CD4-positive, alpha-beta T cell treated with Interleukin-2 at 100 ng/mL for 4 hours (primary cell): ENCODE results near the gene MFSD8.
"Not testable (repeated sequence)": the region's sequence is repeated elsewhere in the genome, so short reads cannot be mapped to it uniquely, and the experiment has no call there.

Experiments used
- DNase-seq: peaks from one replicate; pipeline ENCODE4 v3.0.0-alpha.2; 2020; ENCODE audit warnings: low spot score

The MFSD8 gene

GRCh38 chr4:127965062-127965802 is at the start of gene MFSD8, which contains the start of gene ABHD18:
MFSD8 (minus strand) TSS chr4:127965173; CDS start chr4:127965133, 40 bp downstream.
ABHD18 (plus strand) TSS chr4:127965406; CDS start chr4:127982956, 17,550 bp downstream.
- DNase-seq = peak; percentile 99

GRCh38 chr4:128009428-128009827 is 44.5 kb upstream of the MFSD8 start:
- no peak for DNase-seq

DNA sequence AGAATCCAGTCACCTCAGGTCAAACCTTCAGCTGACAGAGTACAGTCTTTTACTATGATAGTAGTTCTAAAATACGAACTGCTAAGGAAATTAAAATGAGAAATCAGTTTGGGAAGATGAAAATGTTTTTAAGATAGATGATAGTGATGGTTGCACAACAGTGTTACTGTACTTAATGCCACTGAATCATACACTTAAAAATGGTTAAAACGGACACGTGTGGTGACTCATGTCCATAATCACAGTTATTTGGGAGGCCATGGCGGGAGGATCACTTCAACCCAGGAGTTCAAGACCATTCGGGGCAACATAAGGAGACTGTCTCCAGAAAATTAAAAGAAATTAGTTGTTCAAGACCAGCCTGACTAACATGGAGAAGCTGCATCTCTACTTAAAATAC is 41.6 kb upstream of the MFSD8 start:
- no peak for DNase-seq

DNA sequence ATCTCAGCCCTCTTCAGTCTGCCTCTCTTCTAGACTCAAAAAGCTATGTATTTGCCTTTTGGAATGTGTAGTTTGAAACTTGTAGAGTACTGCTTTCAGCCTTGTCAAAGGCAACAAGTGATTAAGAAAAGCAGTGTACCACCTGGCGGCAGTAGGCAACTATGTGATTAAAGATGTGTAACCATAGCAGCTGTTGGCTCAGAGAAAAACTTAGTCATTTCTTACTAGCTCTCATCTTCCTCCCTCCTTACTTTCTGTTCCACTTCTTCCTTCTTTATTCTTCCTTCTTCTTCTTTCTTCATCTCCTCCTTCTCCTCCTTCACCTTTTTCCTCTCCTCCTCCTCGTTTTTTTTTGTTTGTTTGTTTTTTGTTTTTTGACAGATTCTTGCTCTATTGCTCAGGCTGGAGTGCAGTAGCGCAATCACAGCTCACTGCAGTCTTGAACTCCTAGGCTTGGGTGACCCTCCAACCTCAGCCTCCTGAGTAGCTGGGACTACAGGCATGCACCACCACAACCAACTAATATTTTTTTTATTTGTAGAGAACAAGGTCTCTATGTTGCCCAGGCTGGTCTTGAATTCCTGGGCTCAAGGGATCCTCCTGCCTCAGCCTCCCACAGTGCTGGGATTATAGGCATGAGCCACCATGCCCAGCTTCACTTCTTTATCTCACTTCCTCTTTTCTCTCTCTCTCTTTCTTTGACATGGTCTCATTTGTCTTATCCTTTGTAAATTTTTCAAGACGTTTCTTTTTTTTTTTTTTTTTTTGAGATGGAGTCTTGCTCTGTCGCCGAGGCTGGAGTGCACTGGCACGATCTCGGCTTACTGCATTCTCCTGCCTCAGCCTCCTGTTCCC is 32.8 kb upstream of the MFSD8 start:
- DNase-seq = peak; percentile 27

- not testable (repeated sequence) for DNase-seq
Measured at GRCh38 chr4:127996521-127996920, 31.5 kb upstream of the MFSD8 start.

- DNase-seq = no peak
Measured at GRCh38 chr4:127995776-127996175, 30.8 kb upstream of the MFSD8 start.

DNA sequence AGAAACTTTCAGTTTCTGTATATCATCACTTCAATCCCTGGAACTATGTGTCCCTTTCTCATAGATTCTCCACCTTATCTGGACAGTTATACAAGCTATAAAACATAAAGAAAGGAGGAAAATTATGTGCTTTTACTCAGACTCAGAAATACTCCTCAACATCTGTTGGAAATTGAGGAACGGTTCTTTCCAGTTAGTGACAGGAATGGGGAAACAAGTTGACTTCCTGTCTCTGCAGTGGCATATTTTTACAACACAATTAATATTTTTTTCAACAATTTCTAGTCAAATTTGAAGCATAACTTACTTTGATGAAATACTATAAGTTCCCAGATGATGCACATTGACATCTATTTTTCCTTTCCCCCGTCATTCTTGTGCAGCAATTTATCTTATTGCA is 28.2 kb upstream of the MFSD8 start:
- no peak for DNase-seq

GRCh38 chr4:127988638-127989037 is 23.7 kb upstream of the MFSD8 start:
- no peak for DNase-seq

GRCh38 chr4:127985989-127986388 is 21.0 kb upstream of the MFSD8 start:
- no peak for DNase-seq

- no peak for DNase-seq
Measured at GRCh38 chr4:127982445-127982844, 17.5 kb upstream of the MFSD8 start.

- no peak for DNase-seq
Measured at GRCh38 chr4:127978930-127979329, 14.0 kb upstream of the MFSD8 start.

DNA sequence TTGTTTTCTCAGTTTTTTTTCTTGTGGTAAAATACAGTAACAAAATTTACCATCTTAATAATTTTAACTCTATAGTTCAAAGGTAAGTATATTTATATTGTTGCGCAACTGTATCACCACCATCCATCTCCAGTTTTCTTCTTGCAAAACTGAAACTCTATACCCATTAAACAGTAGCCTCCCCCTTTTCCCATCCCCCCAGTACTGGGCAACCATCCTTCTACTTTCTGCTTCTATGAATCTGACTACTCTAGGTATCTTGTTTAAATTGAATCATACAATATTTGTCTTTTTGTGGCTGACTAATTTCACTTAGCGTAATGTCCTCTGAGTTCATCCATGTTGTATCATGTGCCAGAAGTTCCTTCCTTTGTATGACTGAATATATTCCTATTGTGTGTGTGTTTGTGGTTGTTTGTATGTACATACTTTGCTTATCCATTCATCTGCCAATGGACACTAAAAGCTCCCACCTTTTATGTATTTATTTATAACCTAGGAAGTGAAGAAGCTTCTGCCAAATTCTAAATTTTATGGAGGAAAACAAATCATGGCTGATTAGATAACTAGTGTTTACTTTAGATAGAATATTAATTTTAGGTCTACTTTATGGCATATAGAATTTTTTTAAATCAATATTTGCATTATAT is 10.3 kb upstream of the MFSD8 start:
- DNase-seq = no peak

- not testable (repeated sequence) for DNase-seq
Measured at GRCh38 chr4:127970925-127971324, 6.0 kb upstream of the MFSD8 start.

DNA sequence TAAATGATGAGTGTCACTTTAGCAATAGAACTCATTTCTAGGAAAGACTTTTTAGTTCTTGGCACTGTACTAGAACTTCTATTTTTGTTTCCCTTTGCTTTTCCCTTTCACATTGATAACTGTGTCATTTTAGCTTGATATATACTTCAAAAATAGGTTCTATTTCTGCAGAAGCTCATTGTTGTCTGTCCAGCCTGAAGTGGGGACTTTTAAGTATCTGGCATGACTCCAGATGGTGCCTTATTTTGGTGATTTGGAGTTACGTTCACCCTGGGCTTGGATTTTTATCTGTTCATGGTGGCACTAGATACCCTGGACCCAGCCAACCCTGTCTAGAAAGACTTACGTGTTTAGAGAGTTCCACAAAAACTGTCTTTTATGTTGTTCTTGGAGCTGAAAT is 3.6 kb upstream of the MFSD8 start:
- DNase-seq = no peak

GRCh38 chr4:127967141-127967775 is 2.3 kb upstream of the MFSD8 start:
- DNase-seq = no peak

GRCh38 chr4:127965803-127966175 is 816 bp upstream of the MFSD8 start:
- peak; percentile 59 for DNase-seq

DNA sequence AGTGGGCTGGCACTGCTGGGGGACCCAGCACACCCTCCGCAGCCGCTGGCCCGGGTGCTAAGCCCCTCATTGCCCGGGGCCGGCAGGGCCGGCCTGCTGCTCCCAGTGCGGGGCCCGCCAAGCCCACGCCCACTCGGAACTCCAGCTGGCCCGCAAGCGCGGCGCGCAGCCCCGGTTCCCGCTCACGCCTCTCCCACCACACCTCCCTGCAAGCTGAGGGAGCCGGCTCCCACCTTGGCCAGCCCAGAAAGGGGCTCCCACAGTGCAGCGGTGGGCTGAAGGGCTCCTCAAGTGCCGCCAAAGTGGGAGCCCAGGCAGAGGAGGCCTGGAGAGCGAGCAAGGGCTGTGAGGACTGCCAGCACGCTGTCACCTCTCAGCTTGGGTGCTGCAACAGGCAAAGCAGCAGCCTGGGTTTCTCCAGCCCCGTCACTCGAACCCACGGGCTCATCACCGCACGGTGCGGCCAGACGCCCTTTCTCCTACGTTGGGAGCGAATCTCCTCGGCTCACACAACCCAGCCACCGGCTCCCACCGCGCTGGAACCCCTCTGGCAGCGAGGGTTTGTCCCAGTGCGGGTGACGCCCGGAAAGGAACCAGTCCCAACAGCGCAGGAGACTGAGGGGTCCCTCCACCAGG is 429 bp downstream of the MFSD8 start:
- DNase-seq = not testable (repeated sequence)

DNA sequence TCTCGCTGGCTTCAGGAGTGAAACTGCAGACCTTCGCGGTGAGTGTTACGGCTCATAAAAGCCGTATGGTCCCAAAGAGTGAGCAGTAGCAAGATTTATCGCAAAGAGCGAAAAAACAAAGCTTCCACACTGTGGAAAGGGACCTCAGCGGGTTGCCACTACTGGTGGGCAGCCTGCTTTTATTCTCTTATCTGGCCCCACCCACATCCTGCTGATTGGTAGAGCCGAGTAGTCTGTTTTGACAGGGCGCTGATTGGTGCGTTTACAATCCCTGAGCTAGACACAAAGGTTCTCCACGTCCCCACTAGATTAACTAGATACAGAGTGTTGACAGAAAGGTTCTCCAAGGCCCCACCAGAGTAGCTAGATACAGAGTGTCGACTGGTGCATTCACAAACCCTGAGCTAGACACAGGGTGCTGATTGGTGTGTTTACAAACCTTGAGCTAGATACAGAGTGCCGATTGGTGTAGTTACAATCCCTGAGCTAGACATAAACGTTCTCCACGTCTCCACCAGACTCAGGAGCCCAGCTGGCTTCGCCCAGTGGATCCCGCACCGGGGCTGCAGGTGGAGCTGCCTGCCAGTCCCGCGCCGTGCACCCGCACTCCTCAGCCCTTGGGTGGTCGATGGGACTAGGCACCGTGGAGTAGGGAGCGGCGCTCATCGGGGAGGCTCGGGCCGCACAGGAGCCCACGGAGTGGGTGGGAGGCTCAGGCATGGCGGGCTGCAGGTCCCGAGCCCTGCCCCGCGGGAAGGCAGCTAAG is 1.2 kb downstream of the MFSD8 start:
- DNase-seq = peak; percentile 37

DNA sequence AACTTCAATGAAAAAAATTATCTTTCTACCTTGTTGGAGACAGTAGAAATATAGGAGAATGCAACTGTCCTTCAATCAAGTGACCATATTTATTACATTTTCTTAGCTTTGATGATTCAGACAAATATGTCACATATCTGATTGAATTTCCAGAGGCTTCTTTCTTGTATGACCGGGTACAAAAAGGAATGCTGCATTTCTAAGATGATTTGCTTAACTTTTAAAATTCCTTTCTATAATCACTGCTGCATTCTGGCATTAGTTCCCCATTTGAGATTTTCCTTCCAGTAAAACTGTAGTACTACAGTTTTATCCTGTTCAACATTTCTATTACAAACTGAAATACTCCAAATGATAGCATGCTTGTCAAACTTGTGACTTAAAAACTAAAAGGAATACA is 5.2 kb downstream of the MFSD8 start:
- DNase-seq = no peak

DNA sequence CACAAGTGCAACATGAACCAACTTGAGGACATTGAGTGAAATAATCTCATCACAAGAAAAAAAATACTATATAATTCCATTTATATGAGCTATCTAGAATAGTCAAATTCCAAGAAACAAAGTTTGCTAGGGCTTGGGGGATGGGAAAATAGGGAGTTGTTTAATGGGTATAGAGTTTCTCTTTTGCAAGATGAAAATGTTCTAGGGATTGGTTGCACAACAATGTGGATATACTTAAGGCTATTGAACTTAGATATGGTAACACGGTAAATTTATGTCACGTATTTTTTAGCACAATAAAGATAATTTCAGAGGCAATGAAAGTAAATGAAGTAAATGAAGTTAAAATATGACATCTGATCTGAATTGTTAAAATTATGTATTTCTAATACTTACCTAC is 7.9 kb downstream of the MFSD8 start:
- no peak for DNase-seq

GRCh38 chr4:127936974-127937373 is 28.0 kb downstream of the MFSD8 start:
- DNase-seq = no peak
